HCT116 (cell line): ENCODE results near the gene ALK. TPM values are rescaled to one million over a fixed set of nuclear protein-coding genes. Genes with fewer than 3 reads are reported as not detected.

Experiments used
- ATAC-seq: fragments of 200-7000 bp; cut with Tn5 transposase; 2 replicates; pipeline ENCODE4 v1.9.1; 2020; ENCODE audit warnings: mild to moderate bottlenecking, moderate library complexity
- BruUV-seq: library from RNA; stranded (reverse); fragments of 400-500 nt; replicated peaks from 2 replicates; lab custom pipeline; 2021; lab: Mats Ljungman, UMichigan
- CTCF ChIA-PET: fragments of 300-600 bp; sonication (Branson Sonifier 250); formaldehyde crosslinking; loops from one replicate; lab custom pipeline; 2021; ENCODE audit warnings: antibody characterized with exemption; lab: Charles Lee
- POLR2A ChIA-PET: fragments of 300-600, 350-600 bp; sonication (Branson Sonifier 250); formaldehyde crosslinking; loops from one replicate; lab custom pipeline; 2021; ENCODE audit warnings: antibody characterized with exemption; lab: Charles Lee
- RAD21 ChIA-PET, 2 experiments: fragments of 300-600 bp; sonication (Branson Sonifier 250); formaldehyde crosslinking; loops; one replicate each; lab custom pipeline; 2023; ENCODE audit warnings: low total read pairs in 2 of 2; ENCODE audit not compliant: uncharacterized antibody in 2 of 2, unreplicated experiment in 2 of 2, low non-redundant PET in 1 of 2; lab: Charles Lee
- DNase-seq: peaks from one replicate; pipeline ENCODE4 v3.0.0-alpha.2; 2010; ENCODE audit warnings: low read depth, low spot score
- H2AFZ ChIP-seq: fragments of 200-600 bp; shearing (Covaris generic), sonication (generic); 2 replicates; pipeline ENCODE4 v1.6.1; 2017; ENCODE audit warnings: low read depth, mixed run types, mixed read lengths, antibody characterized with exemption, low read length; ENCODE audit not compliant: poor library complexity, severe bottlenecking
- H3K27ac ChIP-seq: 2 replicates; pipeline ENCODE4 v1.5.1; 2012; ENCODE audit warnings: low read depth, low read length
- H3K27me3 ChIP-seq: fragments of 200-600 bp; sonication (generic); 2 replicates; pipeline ENCODE4 v1.6.1; 2016; ENCODE audit warnings: mixed run types, low read length, mixed read lengths; ENCODE audit not compliant: insufficient read depth
- H3K36me3 ChIP-seq, 2 experiments: fragments of 200-500 bp in 1 of 2; fragments of 200-600 bp in 1 of 2; sonication (Bioruptor generic) in 1 of 2; sonication (generic) in 1 of 2; 2 replicates each; pipeline versions ENCODE4 v1.5.1 to v1.6.1; 2014 to 2016; ENCODE audit warnings: low read length in 2 of 2, inconsistent platforms in 1 of 2, mixed read lengths in 1 of 2, mixed run types in 1 of 2; ENCODE audit not compliant: insufficient read depth in 2 of 2, control insufficient read depth in 1 of 2
- H3K4me1 ChIP-seq, 2 experiments: fragments of 200-600 bp in 1 of 2; sonication (generic) in 1 of 2; 2 replicates each; pipeline versions ENCODE4 v1.5.1 to v1.6.1; 2012 to 2017; ENCODE audit warnings: low read length in 2 of 2, inconsistent platforms in 1 of 2, mild to moderate bottlenecking in 1 of 2, mixed read lengths in 1 of 2, mixed run types in 1 of 2, moderate library complexity in 1 of 2; ENCODE audit not compliant: insufficient read depth in 2 of 2, control insufficient read depth in 1 of 2
- H3K4me2 ChIP-seq: fragments of 200-600 bp; sonication (generic); 2 replicates; pipeline ENCODE4 v1.6.1; 2017; ENCODE audit warnings: mixed run types, low read length, mixed read lengths
- H3K4me3 ChIP-seq, 2 experiments: fragments of 200-600 bp in 1 of 2; sonication (generic) in 1 of 2; replicated peaks in 1 of 2; 2 replicates each; pipeline ENCODE4 v1.5.1; 2011 to 2016; ENCODE audit warnings: low read length in 2 of 2, control low read depth in 1 of 2, low read depth in 1 of 2, mild to moderate bottlenecking in 1 of 2, mixed read lengths in 1 of 2, mixed run types in 1 of 2
- H3K79me2 ChIP-seq: fragments of 200-600 bp; sonication (generic); 2 replicates; pipeline ENCODE4 v1.6.1; 2017; ENCODE audit warnings: mild to moderate bottlenecking, mixed run types, low read length, moderate library complexity, mixed read lengths; ENCODE audit not compliant: insufficient read depth
- H3K9ac ChIP-seq: fragments of 200-600 bp; sonication (generic); 2 replicates; pipeline ENCODE4 v1.6.1; 2016; ENCODE audit warnings: low read length, mixed read lengths
- H3K9me2 ChIP-seq: fragments of 200-600 bp; sonication (generic), shearing (Covaris generic); 2 replicates; pipeline ENCODE4 v1.6.1; 2017; ENCODE audit warnings: mixed run types, mild to moderate bottlenecking, moderate library complexity; ENCODE audit not compliant: insufficient read depth
- H3K9me3 ChIP-seq, 2 experiments: fragments of 200-500 bp in 1 of 2; fragments of 200-600 bp in 1 of 2; sonication (Bioruptor generic) in 1 of 2; sonication (generic) in 1 of 2; 2 replicates each; pipeline ENCODE4 v1.6.1; 2014 to 2017; ENCODE audit warnings: low read length in 2 of 2, mixed read lengths in 2 of 2, inconsistent platforms in 1 of 2, low read depth in 1 of 2, mild to moderate bottlenecking in 1 of 2, mixed run types in 1 of 2, moderate library complexity in 1 of 2; ENCODE audit not compliant: control insufficient read depth in 1 of 2, insufficient read depth in 1 of 2
- H4K20me1 ChIP-seq: fragments of 200-600 bp; sonication (generic), shearing (Covaris generic); 2 replicates; pipeline ENCODE4 v1.6.1; 2017; ENCODE audit warnings: mixed run types, mild to moderate bottlenecking, moderate library complexity; ENCODE audit not compliant: insufficient read depth
- ATF3 ChIP-seq: IDR thresholded peaks from 2 replicates; pipeline ENCODE4 v1.6.1; 2012
- CBX3 ChIP-seq: IDR thresholded peaks from 2 replicates; pipeline ENCODE4 v1.6.1; 2012; ENCODE audit warnings: low read depth
- CEBPB ChIP-seq: IDR thresholded peaks from 2 replicates; pipeline ENCODE4 v1.6.1; 2012; ENCODE audit warnings: low read depth
- EGR1 ChIP-seq: IDR thresholded peaks from 2 replicates; pipeline ENCODE4 v1.6.1; 2012; ENCODE audit warnings: low read depth
- EZH2 ChIP-seq: fragments of 200-600 bp; sonication (generic); IDR thresholded peaks from 2 replicates; pipeline ENCODE4 v1.6.1; 2017; ENCODE audit warnings: antibody characterized with exemption, mixed run types
- FOSL1 ChIP-seq: IDR thresholded peaks from 2 replicates; pipeline ENCODE4 v1.6.1; 2012; ENCODE audit warnings: low read depth
- JUND ChIP-seq: IDR thresholded peaks from 2 replicates; pipeline ENCODE4 v1.6.1; 2012
- MAX ChIP-seq: IDR thresholded peaks from 2 replicates; pipeline ENCODE4 v1.6.1; 2012
- RAD21 ChIP-seq: IDR thresholded peaks from 2 replicates; pipeline ENCODE4 v1.6.1; 2012; ENCODE audit warnings: low read depth, mild to moderate bottlenecking
- YY1 ChIP-seq: IDR thresholded peaks from 2 replicates; pipeline ENCODE4 v1.6.1; 2011; ENCODE audit warnings: low read length, low read depth, moderate library complexity, mild to moderate bottlenecking; ENCODE audit not compliant: insufficient replicate concordance; ENCODE audit errors: extremely low read depth
- ZFX ChIP-seq: fragments of 450-650 bp; IDR thresholded peaks from 2 replicates; pipeline ENCODE4 v1.6.1; 2017
- ZNF274 ChIP-seq: fragments of 200-500 bp; sonication (Bioruptor generic); IDR thresholded peaks from 2 replicates; pipeline ENCODE4 v1.6.1; 2014; ENCODE audit warnings: mild to moderate bottlenecking, low read depth, low read length, inconsistent platforms
- intact Hi-C: fragments of 100-400 bp; cut with micrococcal nuclease; formaldehyde crosslinking; loops from 2 replicates; pipeline ENCODE4 v1.10.0; 2022
- total RNA-seq: library from RNA; stranded (reverse); gene quantifications from one replicate; pipeline ENCODE4 v1.2.1, GENCODE V29; 2021; ENCODE audit not compliant: unreplicated experiment

Gene ALK
- total RNA-seq, 1 experiment from 2014 or later = not detected

GRCh38 chr2:29351916-29352591 is 569.3 kb downstream of the ALK start:
- Histone ChIP-seq H3K4me2 (no peak overlapping the region), H3K27me3 (peaks cover 79% of the 10 kb centered on the region), H2AFZ (no peak overlapping the region), H3K9ac (no peak overlapping the region), H3K9me3 (no peaks in the 10 kb centered on the region), H3K79me2 (no peaks in the 10 kb centered on the region), H3K36me3 (no peaks in the 10 kb centered on the region), H3K9me2 (no peaks in the 10 kb centered on the region), H3K4me3 (no peak overlapping the region), H3K27ac (no peak overlapping the region), H4K20me1 (no peaks in the 10 kb centered on the region), H3K4me1 (no peaks in the 10 kb centered on the region)
- no peak for DNase-seq
- ChIA-PET POLR2A (no interaction called here), CTCF (no interaction called here), RAD21 (no interaction called here)
- intact Hi-C loops = no loop called here
- ATAC-seq = no peak
- no TSS peak for BruUV-seq
- TF ChIP-seq MAX (no peak), ATF3 (no peak), ZNF274 (no peak), CEBPB (no peak), EGR1 (no peak), CBX3 (no peak), ZFX (no peak)

GRCh38 chr2:29351248-29351647 is 570.1 kb downstream of the ALK start:
- Histone ChIP-seq H3K4me2 (no peak overlapping the region), H4K20me1 (no peaks in the 10 kb centered on the region), H3K4me3 (no peak overlapping the region), H2AFZ (no peak overlapping the region), H3K9me2 (no peaks in the 10 kb centered on the region), H3K27me3 (peaks cover 86% of the 10 kb centered on the region), H3K9ac (no peak overlapping the region), H3K79me2 (no peaks in the 10 kb centered on the region), H3K9me3 (no peaks in the 10 kb centered on the region), H3K36me3 (no peaks in the 10 kb centered on the region), H3K4me1 (no peaks in the 10 kb centered on the region), H3K27ac (no peak overlapping the region)
- TF ChIP-seq YY1 (no peak), JUND (no peak), RAD21 (no peak), FOSL1 (no peak), CBX3 (no peak), EZH2 (no peak), EGR1 (no peak)
- intact Hi-C loops = no loop called here
- ChIA-PET CTCF (no interaction called here), POLR2A (no interaction called here), RAD21 (no interaction called here)
- no peak for DNase-seq
- no peak for ATAC-seq
- no TSS peak for BruUV-seq
